Hepatocyte (in vitro differentiated cells): ENCODE measurements around the gene GBP7. TPM values are rescaled to one million over a fixed set of nuclear protein-coding genes. Genes with fewer than 3 reads are reported as not detected.

Source experiments
- DNase-seq: peaks from one replicate; pipeline ENCODE4 v3.0.0-alpha.2; 2016; ENCODE audit warnings: low spot score
- H2AFZ ChIP-seq: fragments of 200-600 bp; sonication (generic); 2 replicates; pipeline ENCODE4 v1.6.0; 2016; ENCODE audit warnings: antibody characterized with exemption, mild to moderate bottlenecking
- H3K27ac ChIP-seq: fragments of 200-600 bp; sonication (generic); 2 replicates; pipeline ENCODE4 v1.5.1; 2016; ENCODE audit warnings: mild to moderate bottlenecking
- H3K27me3 ChIP-seq: fragments of 200-600 bp; sonication (generic); 2 replicates; pipeline ENCODE4 v1.6.1; 2016
- H3K36me3 ChIP-seq: fragments of 200-600 bp; sonication (generic); replicated peaks from 2 replicates; pipeline ENCODE4 v1.5.1; 2016; ENCODE audit warnings: low read depth; ENCODE audit not compliant: insufficient read depth
- H3K4me1 ChIP-seq: fragments of 200-600 bp; sonication (generic); 2 replicates; pipeline ENCODE4 v1.5.1; 2016; ENCODE audit warnings: mild to moderate bottlenecking, moderate library complexity; ENCODE audit not compliant: insufficient read depth
- H3K4me2 ChIP-seq: fragments of 200-600 bp; sonication (generic); 2 replicates; pipeline ENCODE4 v1.6.0; 2016
- H3K4me3 ChIP-seq: fragments of 200-600 bp; sonication (generic); 2 replicates; pipeline ENCODE4 v1.5.1; 2016; ENCODE audit warnings: mild to moderate bottlenecking
- H3K79me2 ChIP-seq: fragments of 200-600 bp; sonication (generic); 2 replicates; pipeline ENCODE4 v1.6.0; 2017; ENCODE audit warnings: mild to moderate bottlenecking
- H3K9me2 ChIP-seq: fragments of 200-600 bp; sonication (generic); replicated peaks from 2 replicates; pipeline ENCODE4 v1.6.0; 2017; ENCODE audit warnings: mild to moderate bottlenecking; ENCODE audit not compliant: insufficient read depth
- H3K9me3 ChIP-seq: fragments of 200-600 bp; sonication (generic); 2 replicates; pipeline ENCODE4 v1.5.1; 2016; ENCODE audit warnings: low read depth, mild to moderate bottlenecking
- H4K20me1 ChIP-seq: fragments of 200-600 bp; sonication (generic); 2 replicates; pipeline ENCODE4 v1.6.0; 2016; ENCODE audit warnings: mild to moderate bottlenecking; ENCODE audit not compliant: insufficient read depth, poor library complexity, severe bottlenecking
- EZH2 ChIP-seq: fragments of 200-600 bp; sonication (generic); IDR thresholded peaks from 2 replicates; pipeline ENCODE4 v1.6.1; 2016; ENCODE audit warnings: antibody characterized with exemption, mild to moderate bottlenecking, borderline replicate concordance
- EZH2phosphoT487 ChIP-seq: fragments of 200-600 bp; sonication (generic); IDR thresholded peaks from one replicate; pipeline ENCODE4 v1.6.1; 2018; ENCODE audit warnings: antibody characterized with exemption, mild to moderate bottlenecking, low read depth, moderate library complexity; ENCODE audit not compliant: unreplicated experiment, severe bottlenecking
- WGBS: methylation state at CpG from one replicate; pipeline ENCODE4 v1.1.6; 2016; ENCODE audit warnings: low lambda C conversion rate; ENCODE audit errors: missing lambda C conversion rate; 5-methylcytosine and 5-hydroxymethylcytosine counted together
- polyA plus RNA-seq: library from polyadenylated mRNA; unstranded; fragments of >200 nt; fragmentation: Nextera tagmentation; extraction: Ambion mirVana; gene quantifications from 2 replicates; pipeline ENCODE4 v1.2.1, GENCODE V29; 2016
- total RNA-seq: library from RNA; depleted of rRNA; stranded (reverse); fragments of >200 nt; gene quantifications from 2 replicates; pipeline ENCODE4 v1.2.3, GENCODE V29; 2014
- TF ChIP-seq, protein P1 (sequence below): fragments of 200-600 bp; sonication (generic); IDR thresholded peaks from 2 replicates; pipeline ENCODE4 v1.5.1; 2016; ENCODE audit warnings: antibody characterized with exemption, mild to moderate bottlenecking; ENCODE audit not compliant: poor library complexity

Gene GBP7
- total and polyA plus RNA-seq, 2 experiments from 2014 or later = 0.27 to 0.63 TPM

DNA sequence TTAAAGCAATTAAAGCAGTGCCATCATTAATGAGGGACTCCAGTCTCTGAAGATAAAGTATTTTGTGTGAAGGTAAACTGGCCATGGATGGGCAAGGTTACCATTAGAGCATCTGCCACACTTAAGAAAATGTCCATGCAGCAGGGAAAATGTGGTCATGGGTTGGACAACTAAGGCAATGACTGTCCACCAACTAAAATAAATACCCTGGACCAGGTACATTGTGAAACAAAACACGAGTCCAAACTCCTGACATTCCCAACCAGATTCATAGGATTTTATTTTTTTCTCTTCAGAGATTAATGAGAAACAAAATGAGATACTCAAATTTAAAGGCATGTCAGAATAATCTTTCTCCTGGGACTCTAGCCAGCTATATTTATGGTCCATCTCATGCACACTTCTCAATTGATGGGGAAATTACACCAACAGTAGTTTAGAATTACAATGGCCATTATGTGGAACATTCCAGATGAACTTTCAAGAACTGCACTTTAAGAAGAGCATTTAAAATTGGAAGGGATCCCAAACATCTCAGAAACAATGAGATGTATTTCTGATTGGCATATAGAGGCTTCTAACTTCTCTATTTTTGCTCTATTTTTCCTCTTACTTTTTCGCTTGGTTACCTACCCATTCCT is 8.1 kb downstream of the GBP7 start:
- no peaks in the 10 kb centered on the region for H3K79me2 ChIP-seq
- no peaks in the 10 kb centered on the region for H3K9me3 ChIP-seq
- no peak overlapping the region for H3K27ac ChIP-seq
- H2AFZ ChIP-seq = no peak overlapping the region
- H3K36me3 ChIP-seq = no peaks in the 10 kb centered on the region
- H4K20me1 ChIP-seq = no peaks in the 10 kb centered on the region
- no peak for DNase-seq
- H3K4me3 ChIP-seq = no peak overlapping the region
- no peaks in the 10 kb centered on the region for H3K27me3 ChIP-seq
- no peak overlapping the region for H3K4me2 ChIP-seq
- WGBS = 71% methylated on average over 2 of the region's 2 CpGs
- H3K9me2 ChIP-seq = no peaks in the 10 kb centered on the region
- TF ChIP-seq EZH2 (no peak), EZH2phosphoT487 (no peak)
- TF ChIP-seq, protein P1, sequence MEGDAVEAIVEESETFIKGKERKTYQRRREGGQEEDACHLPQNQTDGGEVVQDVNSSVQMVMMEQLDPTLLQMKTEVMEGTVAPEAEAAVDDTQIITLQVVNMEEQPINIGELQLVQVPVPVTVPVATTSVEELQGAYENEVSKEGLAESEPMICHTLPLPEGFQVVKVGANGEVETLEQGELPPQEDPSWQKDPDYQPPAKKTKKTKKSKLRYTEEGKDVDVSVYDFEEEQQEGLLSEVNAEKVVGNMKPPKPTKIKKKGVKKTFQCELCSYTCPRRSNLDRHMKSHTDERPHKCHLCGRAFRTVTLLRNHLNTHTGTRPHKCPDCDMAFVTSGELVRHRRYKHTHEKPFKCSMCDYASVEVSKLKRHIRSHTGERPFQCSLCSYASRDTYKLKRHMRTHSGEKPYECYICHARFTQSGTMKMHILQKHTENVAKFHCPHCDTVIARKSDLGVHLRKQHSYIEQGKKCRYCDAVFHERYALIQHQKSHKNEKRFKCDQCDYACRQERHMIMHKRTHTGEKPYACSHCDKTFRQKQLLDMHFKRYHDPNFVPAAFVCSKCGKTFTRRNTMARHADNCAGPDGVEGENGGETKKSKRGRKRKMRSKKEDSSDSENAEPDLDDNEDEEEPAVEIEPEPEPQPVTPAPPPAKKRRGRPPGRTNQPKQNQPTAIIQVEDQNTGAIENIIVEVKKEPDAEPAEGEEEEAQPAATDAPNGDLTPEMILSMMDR = no peak
- H3K4me1 ChIP-seq = no peaks in the 10 kb centered on the region

DNA sequence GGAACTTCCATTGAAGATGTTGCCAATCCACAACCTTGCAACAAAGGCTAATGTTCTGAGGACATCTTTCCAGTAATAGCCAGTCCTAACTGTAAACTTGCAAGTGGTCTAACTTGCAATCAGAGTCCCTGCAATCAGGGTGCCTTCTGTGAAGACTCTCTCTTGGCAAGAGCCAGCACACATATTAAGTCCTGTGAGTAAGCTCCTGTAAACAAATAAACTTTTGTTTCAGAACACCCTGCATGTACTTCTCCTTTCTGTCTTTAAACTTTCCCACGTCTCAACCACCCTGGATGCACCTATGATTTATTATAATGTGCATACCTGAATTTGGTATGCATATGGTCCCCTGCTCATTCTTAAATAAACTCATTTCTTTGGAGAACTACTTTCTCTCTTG is 9.1 kb downstream of the GBP7 start:
- Histone ChIP-seq H3K4me1 (no peaks in the 10 kb centered on the region), H3K9me3 (no peaks in the 10 kb centered on the region), H3K27me3 (no peaks in the 10 kb centered on the region), H3K36me3 (no peaks in the 10 kb centered on the region), H3K9me2 (no peaks in the 10 kb centered on the region), H3K79me2 (no peaks in the 10 kb centered on the region), H3K4me3 (no peak overlapping the region), H3K4me2 (no peak overlapping the region), H3K27ac (no peak overlapping the region), H4K20me1 (no peaks in the 10 kb centered on the region), H2AFZ (no peak overlapping the region)
- no peak for DNase-seq
- no peak for TF ChIP-seq EZH2phosphoT487
- TF ChIP-seq, protein P1 = no peak
- TF ChIP-seq EZH2 = no peak
- WGBS = 53% methylated on average over 1 of the region's 1 CpG

DNA sequence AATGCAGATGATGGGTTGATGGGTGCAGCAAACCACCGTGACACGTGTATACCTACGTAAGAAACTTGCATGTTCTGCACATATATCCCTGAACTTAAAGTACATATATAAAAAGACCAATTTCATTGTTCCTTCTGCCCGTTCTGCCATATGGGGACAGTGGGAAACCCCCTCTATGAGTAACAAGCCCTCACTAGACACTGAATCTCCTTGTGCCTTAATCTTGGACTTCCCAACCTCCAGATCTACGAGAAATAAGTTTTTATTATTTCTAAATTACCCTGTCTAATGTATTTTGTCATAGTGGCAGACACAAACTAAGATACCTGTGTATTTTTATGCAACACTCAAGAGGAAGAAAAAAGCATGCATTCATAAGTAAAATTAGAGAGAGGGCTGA is 10.0 kb downstream of the GBP7 start:
- DNase-seq = no peak
- TF ChIP-seq, protein P1 = no peak
- TF ChIP-seq EZH2 (no peak), EZH2phosphoT487 (no peak)

More for the DNA sequence above, 10.0 kb downstream of the GBP7 start:
- Histone ChIP-seq H3K36me3 (no peaks in the 10 kb centered on the region), H2AFZ (no peak overlapping the region), H3K4me3 (no peak overlapping the region), H3K27ac (no peak overlapping the region), H3K9me3 (no peaks in the 10 kb centered on the region), H3K79me2 (no peaks in the 10 kb centered on the region), H3K27me3 (no peaks in the 10 kb centered on the region), H3K4me2 (no peak overlapping the region), H3K4me1 (no peaks in the 10 kb centered on the region), H3K9me2 (no peaks in the 10 kb centered on the region), H4K20me1 (no peaks in the 10 kb centered on the region)
- 92% methylated on average over 4 of the region's 5 CpGs for WGBS
